Measurements from ENCODE around the gene BAZ2A. TPM values are rescaled to one million over a fixed set of nuclear protein-coding genes. Genes with fewer than 3 reads are reported as not detected.

The BAZ2A gene
- total and polyA plus RNA-seq, 2 experiments from 2014 or later, result 109 to 111 TPM

DNA sequence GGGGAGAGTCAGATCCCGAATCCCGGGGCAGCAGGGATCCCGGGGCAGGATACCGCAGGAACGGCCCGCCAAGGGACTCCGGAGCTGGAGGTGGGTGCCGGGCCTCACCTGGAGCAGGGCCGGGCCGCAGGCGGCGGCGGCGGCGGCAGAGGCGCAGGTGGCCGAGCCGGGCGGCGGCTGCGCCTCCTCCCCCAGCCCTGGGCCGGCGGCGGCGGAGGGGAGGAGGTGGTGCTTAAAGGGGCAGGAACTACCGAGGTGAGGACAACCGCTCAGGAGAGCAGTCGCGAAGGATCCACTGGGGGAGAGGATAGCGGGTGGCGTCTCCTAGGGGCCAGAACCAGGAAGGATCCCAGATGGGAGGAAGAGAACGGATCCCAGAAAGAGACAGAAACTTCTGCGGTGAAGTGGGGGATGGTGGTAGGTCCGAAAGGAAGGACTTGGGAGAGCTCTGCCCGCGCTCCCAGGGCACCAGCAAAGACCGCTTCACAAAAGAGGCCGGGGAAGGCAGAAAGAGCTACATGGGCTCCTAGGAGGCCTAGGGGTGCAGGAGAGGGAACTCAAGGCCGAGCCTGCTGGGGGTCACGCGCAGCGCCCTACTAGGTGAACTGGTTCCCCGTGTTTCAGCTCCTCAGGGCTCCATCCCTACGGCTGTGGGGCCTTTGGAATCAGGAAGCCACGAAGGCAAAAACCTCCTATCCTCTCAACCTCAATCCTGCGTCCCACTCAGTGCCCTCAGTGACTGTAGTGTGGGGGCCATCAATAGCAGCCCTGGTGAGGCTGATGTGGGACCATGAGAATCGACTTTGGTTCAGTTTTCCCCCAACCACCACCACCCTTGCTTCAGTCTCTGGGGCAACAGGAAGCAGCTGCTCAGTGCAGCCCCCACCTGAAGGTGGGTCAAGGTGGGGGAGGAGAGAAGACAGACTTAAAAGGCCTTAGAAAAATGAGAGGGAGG lies 5.0 kb upstream of the BAZ2A start:
- peak overlapping the region; percentile 70 for H3K4me3 ChIP-seq
- peaks cover 10% of the 10 kb centered on the region for H3K79me2 ChIP-seq (replicated peaks; ENCODE audit: insufficient read depth)
- Mint-ChIP-seq H3K36me3 (ENCODE audit: low read depth) (peaks cover 32% of the 10 kb centered on the region), H3K4me3 (peak overlapping the region; percentile 99), H3K27ac (peak overlapping the region; percentile 97), H3K27me3 (ENCODE audit: insufficient read depth, low read depth, poor library complexity) (peaks cover 32% of the 10 kb centered on the region), H3K4me1 (peaks cover 62% of the 10 kb centered on the region), H3K9me3 (no peaks in the 10 kb centered on the region; the same call in 2 of the 3 replicates)
- H3F3A ChIP-seq (replicated peaks; ENCODE audit: low read depth), result peaks cover 34% of the 10 kb centered on the region
- peak overlapping the region; percentile 99 for H3K4me2 ChIP-seq
- TF ChIP-seq NANOG (IDR thresholded peaks at IDR 0.05; ENCODE audit: borderline replicate concordance), result no peak
- TF ChIP-seq, protein P1, sequence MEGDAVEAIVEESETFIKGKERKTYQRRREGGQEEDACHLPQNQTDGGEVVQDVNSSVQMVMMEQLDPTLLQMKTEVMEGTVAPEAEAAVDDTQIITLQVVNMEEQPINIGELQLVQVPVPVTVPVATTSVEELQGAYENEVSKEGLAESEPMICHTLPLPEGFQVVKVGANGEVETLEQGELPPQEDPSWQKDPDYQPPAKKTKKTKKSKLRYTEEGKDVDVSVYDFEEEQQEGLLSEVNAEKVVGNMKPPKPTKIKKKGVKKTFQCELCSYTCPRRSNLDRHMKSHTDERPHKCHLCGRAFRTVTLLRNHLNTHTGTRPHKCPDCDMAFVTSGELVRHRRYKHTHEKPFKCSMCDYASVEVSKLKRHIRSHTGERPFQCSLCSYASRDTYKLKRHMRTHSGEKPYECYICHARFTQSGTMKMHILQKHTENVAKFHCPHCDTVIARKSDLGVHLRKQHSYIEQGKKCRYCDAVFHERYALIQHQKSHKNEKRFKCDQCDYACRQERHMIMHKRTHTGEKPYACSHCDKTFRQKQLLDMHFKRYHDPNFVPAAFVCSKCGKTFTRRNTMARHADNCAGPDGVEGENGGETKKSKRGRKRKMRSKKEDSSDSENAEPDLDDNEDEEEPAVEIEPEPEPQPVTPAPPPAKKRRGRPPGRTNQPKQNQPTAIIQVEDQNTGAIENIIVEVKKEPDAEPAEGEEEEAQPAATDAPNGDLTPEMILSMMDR (conservative IDR thresholded peaks at IDR 0.05; ENCODE audit: low read depth in 2 of 2), result peak; percentile 36 to 54
- peak; percentile 19 for TF ChIP-seq POLR2AphosphoS5 (IDR thresholded peaks at IDR 0.05; ENCODE audit: low read depth)
- H3K27me3 ChIP-seq (ENCODE audit: insufficient read depth), result no peaks in the 10 kb centered on the region
- H3K27ac ChIP-seq (ENCODE audit: low read depth), result peak overlapping the region; percentile 95
- peak overlapping the region; percentile 12; the same call in 1 of the 2 replicates for H2AFZ ChIP-seq
- peaks cover 23% of the 10 kb centered on the region for H3K36me3 ChIP-seq (ENCODE audit: insufficient read depth)
- peaks cover 40% of the 10 kb centered on the region for H3K4me1 ChIP-seq (ENCODE audit: insufficient read depth)
- H4K20me1 ChIP-seq (replicated peaks; ENCODE audit: insufficient read depth), result no peaks in the 10 kb centered on the region; the same call in 1 of the 2 replicates
- ATAC-seq, result peak; percentile 17
- DNase-seq (ENCODE audit: low spot score), result peak; percentile 88
- no peaks in the 10 kb centered on the region for H3K9me2 ChIP-seq (ENCODE audit: insufficient read depth)

DNA sequence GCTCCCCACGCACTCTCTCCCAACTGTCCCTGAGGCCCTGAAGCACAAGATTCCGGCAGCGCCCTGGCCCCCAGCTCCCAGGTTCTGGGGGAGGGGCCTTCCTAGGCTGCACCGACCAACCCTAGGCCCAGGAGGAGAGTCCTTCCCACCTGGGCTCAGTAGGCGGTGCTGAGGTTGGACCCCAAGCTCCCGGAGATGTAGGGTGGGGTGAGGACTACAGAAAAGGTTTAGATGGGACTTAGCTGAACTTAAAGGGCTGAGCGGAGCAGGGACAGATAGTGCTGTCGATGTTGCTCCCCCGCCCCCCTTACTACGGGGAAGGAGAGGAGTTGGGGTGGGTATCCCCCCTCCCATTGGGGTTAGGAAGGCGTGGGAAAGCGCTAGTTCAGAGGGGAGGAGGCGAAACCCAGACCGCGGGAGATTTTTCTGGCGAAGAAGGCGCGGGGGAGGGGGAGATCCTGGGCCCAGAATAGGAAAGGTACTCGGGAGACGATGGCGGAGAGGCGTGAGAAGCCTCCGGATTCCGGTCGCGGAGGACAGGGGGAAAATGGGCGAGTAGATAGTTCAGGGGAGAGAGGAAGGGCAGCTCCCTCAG lies 4.2 kb upstream of the BAZ2A start:
- Histone ChIP-seq H3K4me3 (peak overlapping the region; percentile 70), H3K79me2 (replicated peaks; ENCODE audit: insufficient read depth) (peaks cover 17% of the 10 kb centered on the region), H3K36me3 (ENCODE audit: insufficient read depth) (peaks cover 16% of the 10 kb centered on the region), H4K20me1 (replicated peaks; ENCODE audit: insufficient read depth) (no peaks in the 10 kb centered on the region; the same call in 1 of the 2 replicates), H3K9me2 (ENCODE audit: insufficient read depth) (no peaks in the 10 kb centered on the region), H3K27ac (ENCODE audit: low read depth) (peak overlapping the region; percentile 95), H3K4me1 (ENCODE audit: insufficient read depth) (peaks cover 40% of the 10 kb centered on the region), H3K4me2 (peak overlapping the region; percentile 99), H3K27me3 (ENCODE audit: insufficient read depth) (no peaks in the 10 kb centered on the region), H3F3A (replicated peaks; ENCODE audit: low read depth) (peaks cover 27% of the 10 kb centered on the region), H2AFZ (peak overlapping the region; percentile 12; the same call in 1 of the 2 replicates)
- TF ChIP-seq POLR2AphosphoS5 (IDR thresholded peaks at IDR 0.05; ENCODE audit: low read depth) (peak; percentile 84), CREB1 (CRISPR knock-in tag; IDR thresholded peaks at IDR 0.05; ENCODE audit: low read depth) (no peak), STAT1 (IDR thresholded peaks at IDR 0.05; ENCODE audit: unreplicated experiment) (no peak), EZH2phosphoT487 (IDR thresholded peaks at IDR 0.05; ENCODE audit: unreplicated experiment) (no peak), EZH2 (IDR thresholded peaks at IDR 0.05; ENCODE audit: low read depth, unreplicated experiment) (no peak), NANOG (IDR thresholded peaks at IDR 0.05; ENCODE audit: borderline replicate concordance) (no peak), ZNF114 (CRISPR knock-in tag; IDR thresholded peaks at IDR 0.05) (no peak)
- TF ChIP-seq, protein P2, sequence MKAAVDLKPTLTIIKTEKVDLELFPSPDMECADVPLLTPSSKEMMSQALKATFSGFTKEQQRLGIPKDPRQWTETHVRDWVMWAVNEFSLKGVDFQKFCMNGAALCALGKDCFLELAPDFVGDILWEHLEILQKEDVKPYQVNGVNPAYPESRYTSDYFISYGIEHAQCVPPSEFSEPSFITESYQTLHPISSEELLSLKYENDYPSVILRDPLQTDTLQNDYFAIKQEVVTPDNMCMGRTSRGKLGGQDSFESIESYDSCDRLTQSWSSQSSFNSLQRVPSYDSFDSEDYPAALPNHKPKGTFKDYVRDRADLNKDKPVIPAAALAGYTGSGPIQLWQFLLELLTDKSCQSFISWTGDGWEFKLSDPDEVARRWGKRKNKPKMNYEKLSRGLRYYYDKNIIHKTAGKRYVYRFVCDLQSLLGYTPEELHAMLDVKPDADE (IDR thresholded peaks at IDR 0.05), result no peak
- peak overlapping the region; percentile 99 for H3K4me3 Mint-ChIP-seq
- H3K27ac Mint-ChIP-seq, result peak overlapping the region; percentile 97
- H3K27me3 Mint-ChIP-seq (ENCODE audit: insufficient read depth, low read depth, poor library complexity), result peaks cover 32% of the 10 kb centered on the region
- H3K4me1 Mint-ChIP-seq, result peaks cover 62% of the 10 kb centered on the region
- peaks cover 24% of the 10 kb centered on the region for H3K36me3 Mint-ChIP-seq (ENCODE audit: low read depth)
- DNase-seq (ENCODE audit: low spot score) (peak; percentile 95), ATAC-seq (peak; percentile 43)
- no peaks in the 10 kb centered on the region; the same call in 2 of the 3 replicates for H3K9me3 Mint-ChIP-seq
